OCI-LY7 (cell line): Measurements from ENCODE around the gene LIAS. TPM values are rescaled to one million over a fixed set of nuclear protein-coding genes. Genes with fewer than 3 reads are reported as not detected.

ENCODE experiments used
- BruUV-seq: library from RNA; stranded (reverse); fragments of 400-500 nt; replicated peaks from 2 replicates; lab custom pipeline; 2021; lab: Mats Ljungman, UMichigan
- CTCF ChIA-PET: fragments of 300-600 bp; sonication (Branson Sonifier 250); formaldehyde crosslinking; loops from one replicate; lab custom pipeline; 2022; ENCODE audit warnings: antibody characterized with exemption; ENCODE audit not compliant: unreplicated experiment; lab: Charles Lee
- POLR2A ChIA-PET: fragments of 300-600 bp; sonication (Branson Sonifier 250); formaldehyde crosslinking; loops from one replicate; lab custom pipeline; 2022; ENCODE audit warnings: antibody characterized with exemption; lab: Charles Lee
- DNase-seq: peaks from one replicate; pipeline ENCODE4 v3.0.0-alpha.2; 2015; ENCODE audit warnings: low spot score
- H2AFZ ChIP-seq: fragments of 200-600 bp; sonication (generic), shearing (Covaris generic); 2 replicates; pipeline ENCODE4 v1.6.1; 2014; ENCODE audit warnings: mild to moderate bottlenecking, antibody characterized with exemption, low read length, moderate library complexity
- H3K27ac ChIP-seq: fragments of 200-600 bp; sonication (generic); 2 replicates; pipeline ENCODE4 v1.5.1; 2014; ENCODE audit warnings: mixed run types, low read depth, mild to moderate bottlenecking, moderate library complexity, low read length, inconsistent platforms; ENCODE audit not compliant: poor library complexity, severe bottlenecking
- H3K36me3 ChIP-seq: fragments of 200-600 bp; sonication (generic); 2 replicates; pipeline ENCODE4 v1.6.1; 2014; ENCODE audit warnings: mild to moderate bottlenecking, antibody characterized with exemption, low read length, moderate library complexity, mixed read lengths; ENCODE audit not compliant: insufficient read depth
- H3K4me1 ChIP-seq: fragments of 200-600 bp; sonication (generic); 2 replicates; pipeline ENCODE4 v1.5.1; 2014; ENCODE audit warnings: mild to moderate bottlenecking, low read length; ENCODE audit not compliant: insufficient read depth, poor library complexity, severe bottlenecking
- H3K4me2 ChIP-seq: fragments of 200-600 bp; sonication (generic); 2 replicates; pipeline ENCODE4 v1.6.1; 2014; ENCODE audit warnings: mild to moderate bottlenecking, low read length
- H3K4me3 ChIP-seq: fragments of 200-600 bp; sonication (generic); 2 replicates; pipeline ENCODE4 v1.5.1; 2014; ENCODE audit warnings: mild to moderate bottlenecking, low read depth, low read length; ENCODE audit not compliant: poor library complexity, severe bottlenecking
- H3K79me2 ChIP-seq: fragments of 200-600 bp; sonication (generic); 2 replicates; pipeline ENCODE4 v1.6.1; 2016; ENCODE audit warnings: low read depth, mild to moderate bottlenecking, low read length, moderate library complexity, mixed read lengths; ENCODE audit not compliant: insufficient read depth
- H3K9me2 ChIP-seq: fragments of 200-600 bp; sonication (generic); 2 replicates; pipeline ENCODE4 v1.6.1; 2016; ENCODE audit warnings: mild to moderate bottlenecking, low read length, mixed read lengths; ENCODE audit not compliant: insufficient read depth
- H3K9me3 ChIP-seq: fragments of 200-600 bp; sonication (generic); 2 replicates; pipeline ENCODE4 v1.6.1; 2014; ENCODE audit warnings: mild to moderate bottlenecking, mixed run types, low read length, mixed read lengths
- H4K20me1 ChIP-seq: fragments of 200-600 bp; sonication (generic); 2 replicates; pipeline ENCODE4 v1.6.1; 2014; ENCODE audit warnings: mild to moderate bottlenecking, antibody characterized with exemption, low read length, moderate library complexity, mixed read lengths; ENCODE audit not compliant: insufficient read depth
- EZH2phosphoT487 ChIP-seq: fragments of 200-600 bp; sonication (generic); IDR thresholded peaks from 2 replicates; pipeline ENCODE4 v1.6.1; 2018; ENCODE audit warnings: low read depth, borderline replicate concordance, mild to moderate bottlenecking, mixed run types, antibody characterized with exemption, low read length, moderate library complexity, mixed read lengths
- intact Hi-C: fragments of 100-400 bp; cut with micrococcal nuclease; formaldehyde crosslinking; loops from one replicate; pipeline ENCODE4 v1.10.0; 2022; ENCODE audit not compliant: unreplicated experiment
- total RNA-seq, 2 experiments: library from RNA; depleted of rRNA in 1 of 2; stranded (reverse); fragments of >200 nt in 1 of 2; shearing (Covaris generic) in 1 of 2; gene quantifications; 2 replicates each; pipeline ENCODE4 v1.2.3, GENCODE V29; 2014 to 2022
- TF ChIP-seq, protein P1 (sequence below): fragments of 200-600 bp; sonication (generic); conservative IDR thresholded peaks from 2 replicates; pipeline ENCODE4 v1.5.1; 2014; ENCODE audit warnings: mild to moderate bottlenecking, antibody characterized with exemption, low read length, moderate library complexity, mixed read lengths

Gene LIAS
- total RNA-seq, 2 experiments from 2014 or later: 12.7 to 28.3 TPM

DNA sequence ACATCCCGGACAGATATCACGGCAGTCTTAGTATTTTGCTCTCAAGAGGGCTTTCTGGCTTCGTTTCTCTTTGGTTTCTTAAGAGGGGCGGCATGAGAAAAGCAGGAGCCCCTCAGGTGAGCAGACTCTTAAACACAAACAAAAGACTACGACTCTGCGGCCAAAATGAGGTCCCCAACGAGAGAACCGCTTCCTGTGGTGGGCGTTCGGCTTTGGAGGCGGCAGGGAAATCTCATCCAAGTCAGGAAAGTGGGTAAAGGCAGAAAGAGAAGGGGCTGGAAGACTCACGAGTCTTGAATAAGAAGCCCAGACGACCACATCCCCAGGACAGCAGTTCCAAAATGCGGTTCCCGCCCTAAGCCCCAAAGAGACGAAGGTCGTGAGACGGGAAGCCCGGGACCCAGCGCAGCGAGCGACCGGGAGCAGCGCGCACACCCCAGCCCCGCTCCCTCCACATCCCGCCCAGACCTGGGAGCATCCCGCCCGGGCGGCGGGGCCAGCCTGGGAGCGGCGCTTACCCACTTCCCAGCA lies 68.0 kb downstream of the LIAS start:
- peak overlapping the region; percentile 80 for H3K4me3 ChIP-seq
- no peaks in the 10 kb centered on the region for H3K9me3 ChIP-seq
- H3K4me1 ChIP-seq: peaks cover 16% of the 10 kb centered on the region
- H3K4me2 ChIP-seq: peak overlapping the region; percentile 96
- BruUV-seq: no TSS peak
- no peak for TF ChIP-seq EZH2phosphoT487
- TF ChIP-seq, protein P1, sequence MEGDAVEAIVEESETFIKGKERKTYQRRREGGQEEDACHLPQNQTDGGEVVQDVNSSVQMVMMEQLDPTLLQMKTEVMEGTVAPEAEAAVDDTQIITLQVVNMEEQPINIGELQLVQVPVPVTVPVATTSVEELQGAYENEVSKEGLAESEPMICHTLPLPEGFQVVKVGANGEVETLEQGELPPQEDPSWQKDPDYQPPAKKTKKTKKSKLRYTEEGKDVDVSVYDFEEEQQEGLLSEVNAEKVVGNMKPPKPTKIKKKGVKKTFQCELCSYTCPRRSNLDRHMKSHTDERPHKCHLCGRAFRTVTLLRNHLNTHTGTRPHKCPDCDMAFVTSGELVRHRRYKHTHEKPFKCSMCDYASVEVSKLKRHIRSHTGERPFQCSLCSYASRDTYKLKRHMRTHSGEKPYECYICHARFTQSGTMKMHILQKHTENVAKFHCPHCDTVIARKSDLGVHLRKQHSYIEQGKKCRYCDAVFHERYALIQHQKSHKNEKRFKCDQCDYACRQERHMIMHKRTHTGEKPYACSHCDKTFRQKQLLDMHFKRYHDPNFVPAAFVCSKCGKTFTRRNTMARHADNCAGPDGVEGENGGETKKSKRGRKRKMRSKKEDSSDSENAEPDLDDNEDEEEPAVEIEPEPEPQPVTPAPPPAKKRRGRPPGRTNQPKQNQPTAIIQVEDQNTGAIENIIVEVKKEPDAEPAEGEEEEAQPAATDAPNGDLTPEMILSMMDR: no peak
- no peaks in the 10 kb centered on the region for H3K9me2 ChIP-seq
- peak; percentile 41 for DNase-seq
- POLR2A ChIA-PET: interaction anchor here (0.6 to 1.2 kb wide), 10 partner anchors 9 to 747 kb away, joined by 3 to 6 read pairs (median 4); partner anchors contain the start of gene UBE2K
- H2AFZ ChIP-seq: peak overlapping the region; percentile 71
- CTCF ChIA-PET: interaction anchor here (0.5 to 1.3 kb wide), 2 partner anchors 100 to 324 kb away, joined by 3 to 4 read pairs; no protein-coding TSS in a partner anchor
- H4K20me1 ChIP-seq: no peaks in the 10 kb centered on the region
- intact Hi-C loops: loop anchor here (2.0 to 10.0 kb wide), 4 partner anchors 55 to 778 kb away; partner anchors contain the start of genes PDS5A and SMIM14
- H3K79me2 ChIP-seq: peaks cover 12% of the 10 kb centered on the region; the same call in 1 of the 2 replicates
- H3K27ac ChIP-seq: no peak overlapping the region
- no peaks in the 10 kb centered on the region for H3K36me3 ChIP-seq

DNA sequence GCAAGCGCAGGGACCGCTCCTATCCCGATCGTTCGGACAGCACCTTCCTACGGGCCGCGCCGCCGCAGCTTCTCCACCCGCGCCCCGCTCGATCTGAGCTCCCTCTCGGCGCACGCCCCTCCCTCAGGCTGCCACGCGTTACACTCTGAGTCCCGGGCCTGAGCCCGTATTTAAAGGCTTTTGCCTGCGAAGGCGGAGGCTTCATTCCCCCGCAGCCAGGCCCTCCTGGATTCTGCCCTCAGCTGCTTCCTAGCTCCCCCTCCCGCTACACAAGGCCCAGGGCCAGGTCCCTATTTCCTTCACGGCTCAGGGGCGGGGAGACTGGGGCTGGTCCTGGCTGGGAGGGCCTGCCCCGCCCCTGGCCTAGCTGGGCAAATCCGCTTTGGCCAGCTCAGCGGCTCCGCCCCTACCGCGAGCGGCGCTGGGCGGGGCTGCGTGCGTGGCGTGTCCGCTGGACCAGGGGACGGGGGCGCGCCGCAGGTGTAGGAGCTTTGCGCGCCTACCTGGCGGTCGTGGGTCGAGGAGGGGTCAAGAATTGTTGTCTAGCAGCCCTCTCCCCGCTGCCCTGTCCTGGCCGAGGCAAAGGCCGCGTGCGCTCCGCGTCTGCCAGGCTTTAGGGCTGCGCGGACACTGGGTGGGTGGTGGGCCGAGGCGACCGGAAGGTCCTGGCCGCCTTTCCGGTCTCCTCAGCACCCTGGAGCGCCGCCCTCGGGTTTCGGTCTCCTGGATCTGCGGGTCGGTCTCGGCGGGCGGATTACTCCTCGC lies 68.6 kb downstream of the LIAS start, which contains the start of gene UGDH:
Gene UGDH (minus strand): TSS at position 144 of the 765 bp plus-strand sequence. CDS start 5,927 bp downstream, outside the sequence.
- Histone ChIP-seq H3K4me1 (peaks cover 16% of the 10 kb centered on the region), H3K4me2 (peak within 1 kb of the TSS; percentile 96), H2AFZ (peak within 1 kb of the TSS; percentile 71), H3K9me2 (no peaks in the 10 kb centered on the region), H3K36me3 (no peaks in the 10 kb centered on the region), H3K79me2 (peaks cover 12% of the 10 kb centered on the region; the same call in 1 of the 2 replicates), H3K27ac (no peak within 1 kb of the TSS), H4K20me1 (no peaks in the 10 kb centered on the region), H3K9me3 (no peaks in the 10 kb centered on the region), H3K4me3 (peak within 1 kb of the TSS; percentile 80)
- TF ChIP-seq, protein P1: no peak; the same call in 1 of the 2 replicates
- no peak for TF ChIP-seq EZH2phosphoT487
- POLR2A ChIA-PET: interaction anchor here (0.6 to 1.2 kb wide), 11 partner anchors 8 to 746 kb away, joined by 3 to 6 read pairs (median 4); partner anchors contain the start of gene UBE2K
- BruUV-seq: no TSS peak
- intact Hi-C loops: loop anchor here (2.0 to 10.0 kb wide), 4 partner anchors 55 to 777 kb away; partner anchors contain the start of genes PDS5A and SMIM14
- peak; percentile 95 for DNase-seq
- CTCF ChIA-PET: interaction anchor here (0.5 to 1.3 kb wide), 2 partner anchors 99 to 324 kb away, joined by 3 to 4 read pairs; no protein-coding TSS in a partner anchor
